GM13977 (cell line): ENCODE data around the gene NYNRIN.
A peak's percentile ranks its signal among the peaks of the same experiment; 100 is the strongest.

ENCODE experiments used
- DNase-seq: peaks from one replicate; pipeline ENCODE4 v3.0.0; 2012; ENCODE audit warnings: low spot score
- in situ Hi-C: fragments of 300-500 bp; cut with MboI; formaldehyde crosslinking; loops from one replicate; pipeline ENCODE4 v1.12.0; 2022; ENCODE audit warnings: low sequenced_read_pairs, low pct_unique_long_range_greater_than_20kb, mixed read lengths, inconsistent platforms; ENCODE audit not compliant: unreplicated experiment
- TF ChIP-seq, protein P1 (sequence below): IDR thresholded peaks from 2 replicates; pipeline ENCODE4 v1.5.1; 2012; ENCODE audit warnings: mild to moderate bottlenecking, control low read depth; ENCODE audit not compliant: insufficient read depth; ENCODE audit errors: extremely low read depth, missing control alignments

Gene NYNRIN

DNA sequence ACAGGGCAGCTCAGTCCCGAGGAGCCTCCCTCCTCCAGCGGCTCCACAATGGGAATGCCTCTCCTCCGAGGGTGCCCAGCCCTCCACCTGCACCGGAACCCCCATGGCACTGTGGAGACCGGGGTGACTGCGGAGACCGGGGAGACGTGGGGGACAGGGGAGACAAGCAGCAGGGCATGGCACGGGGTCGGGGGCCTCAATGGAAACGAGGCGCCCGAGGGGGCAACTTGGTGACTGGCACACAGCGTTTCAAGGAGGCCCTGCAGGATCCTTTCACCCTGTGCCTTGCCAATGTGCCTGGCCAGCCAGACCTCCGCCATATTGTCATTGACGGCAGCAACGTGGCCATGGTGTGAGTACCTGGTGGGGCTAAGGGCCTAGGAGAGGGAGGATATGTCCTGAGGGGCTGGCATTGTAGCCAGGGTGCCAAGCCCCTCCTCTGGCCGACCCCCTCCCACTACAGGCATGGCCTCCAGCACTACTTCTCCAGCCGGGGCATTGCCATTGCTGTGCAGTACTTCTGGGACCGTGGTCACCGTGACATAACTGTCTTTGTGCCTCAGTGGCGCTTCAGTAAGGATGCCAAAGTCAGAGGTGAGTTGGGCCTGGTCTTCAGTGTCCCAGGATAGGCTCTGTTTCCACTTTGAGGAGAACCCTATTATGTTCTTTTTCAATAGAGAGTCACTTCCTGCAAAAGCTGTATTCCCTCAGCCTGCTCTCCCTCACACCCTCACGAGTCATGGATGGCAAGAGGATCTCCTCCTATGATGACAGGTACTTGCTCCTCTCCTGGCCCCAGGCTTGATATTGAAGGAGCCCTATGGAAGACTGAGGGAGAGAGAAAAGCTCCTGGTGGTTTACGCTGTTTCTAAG is 33.7 kb downstream of the NYNRIN start:
- TF ChIP-seq, protein P1, sequence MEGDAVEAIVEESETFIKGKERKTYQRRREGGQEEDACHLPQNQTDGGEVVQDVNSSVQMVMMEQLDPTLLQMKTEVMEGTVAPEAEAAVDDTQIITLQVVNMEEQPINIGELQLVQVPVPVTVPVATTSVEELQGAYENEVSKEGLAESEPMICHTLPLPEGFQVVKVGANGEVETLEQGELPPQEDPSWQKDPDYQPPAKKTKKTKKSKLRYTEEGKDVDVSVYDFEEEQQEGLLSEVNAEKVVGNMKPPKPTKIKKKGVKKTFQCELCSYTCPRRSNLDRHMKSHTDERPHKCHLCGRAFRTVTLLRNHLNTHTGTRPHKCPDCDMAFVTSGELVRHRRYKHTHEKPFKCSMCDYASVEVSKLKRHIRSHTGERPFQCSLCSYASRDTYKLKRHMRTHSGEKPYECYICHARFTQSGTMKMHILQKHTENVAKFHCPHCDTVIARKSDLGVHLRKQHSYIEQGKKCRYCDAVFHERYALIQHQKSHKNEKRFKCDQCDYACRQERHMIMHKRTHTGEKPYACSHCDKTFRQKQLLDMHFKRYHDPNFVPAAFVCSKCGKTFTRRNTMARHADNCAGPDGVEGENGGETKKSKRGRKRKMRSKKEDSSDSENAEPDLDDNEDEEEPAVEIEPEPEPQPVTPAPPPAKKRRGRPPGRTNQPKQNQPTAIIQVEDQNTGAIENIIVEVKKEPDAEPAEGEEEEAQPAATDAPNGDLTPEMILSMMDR, result no peak
- in situ Hi-C loops, result no loop called here
- DNase-seq, result no peak

DNA sequence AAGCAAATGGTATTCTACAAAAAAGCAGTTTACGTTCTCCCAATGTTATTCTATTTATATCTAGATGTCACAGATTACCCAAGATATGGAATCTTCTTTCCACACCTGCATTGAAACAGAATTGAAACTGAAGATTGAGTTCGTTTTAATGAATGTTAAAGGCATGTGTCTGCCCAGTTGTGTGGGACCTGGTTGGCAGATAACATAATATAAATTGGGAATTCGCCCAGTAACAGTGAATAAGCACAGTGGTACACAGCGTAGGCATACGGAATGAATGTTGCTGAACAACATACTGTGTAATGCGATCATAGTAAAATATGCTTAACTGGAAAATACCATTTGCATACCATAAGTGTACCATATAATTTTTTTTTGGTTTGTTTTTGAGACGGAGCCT is 35.2 kb downstream of the NYNRIN start:
- DNase-seq, result no peak
- in situ Hi-C loops, result no loop called here
- TF ChIP-seq, protein P1, result no peak

DNA sequence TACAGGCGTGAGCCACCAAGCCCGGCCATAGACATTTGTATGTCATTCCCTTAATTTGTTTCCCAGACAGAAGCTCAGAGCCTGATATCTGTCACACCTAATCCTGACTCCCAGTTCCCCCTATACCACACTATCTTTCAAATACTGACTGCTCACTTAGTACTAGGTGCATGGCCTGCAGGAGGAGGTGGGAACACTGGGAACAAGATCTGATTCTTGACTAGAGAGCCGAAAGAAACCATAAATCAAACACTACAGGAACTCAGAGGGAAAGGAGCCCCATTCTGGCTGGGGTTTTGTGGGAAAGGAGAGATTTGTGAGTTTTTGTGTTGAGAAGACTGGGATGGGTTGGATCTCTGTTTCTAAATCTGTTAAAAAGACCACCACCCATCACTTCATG is 35.9 kb downstream of the NYNRIN start:
- in situ Hi-C loops, result loop anchor here (5.0 kb wide), 1 partner anchor 102 kb away; no protein-coding TSS in a partner anchor
- no peak for DNase-seq
- TF ChIP-seq, protein P1, result no peak

DNA sequence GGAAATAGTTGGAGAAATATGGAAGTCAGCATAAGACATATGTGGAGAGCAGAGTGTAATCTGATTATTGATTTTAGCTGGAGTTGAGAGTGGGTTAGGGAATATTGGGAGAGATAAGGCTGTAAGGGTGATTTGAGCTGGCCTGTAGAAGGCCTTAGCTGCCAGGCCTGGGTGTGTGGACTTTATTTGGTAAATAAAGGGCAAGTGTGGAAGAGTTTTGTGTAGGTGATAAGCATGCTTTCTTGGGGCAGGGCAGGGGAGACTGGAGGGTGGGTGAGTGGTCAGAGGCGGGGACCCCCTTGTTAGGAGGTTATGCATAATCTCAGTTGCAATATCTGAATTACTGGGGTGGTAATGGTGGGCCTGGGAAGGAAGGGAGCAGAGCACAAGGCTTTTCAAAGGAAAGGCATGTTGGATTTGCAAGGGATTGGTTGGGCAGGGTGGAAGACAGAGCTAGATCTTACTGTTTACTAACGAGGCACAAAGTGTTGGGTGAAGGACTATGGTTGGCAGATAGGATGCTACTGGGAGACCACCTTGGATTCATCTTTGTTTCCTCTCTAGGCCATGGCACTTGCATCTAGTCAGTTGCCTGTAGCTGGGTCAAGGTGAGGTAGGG is 36.5 kb downstream of the NYNRIN start:
- in situ Hi-C loops, result loop anchor here (5.0 kb wide), 1 partner anchor 103 kb away; no protein-coding TSS in a partner anchor
- TF ChIP-seq, protein P1, result no peak
- peak; percentile 4 for DNase-seq

DNA sequence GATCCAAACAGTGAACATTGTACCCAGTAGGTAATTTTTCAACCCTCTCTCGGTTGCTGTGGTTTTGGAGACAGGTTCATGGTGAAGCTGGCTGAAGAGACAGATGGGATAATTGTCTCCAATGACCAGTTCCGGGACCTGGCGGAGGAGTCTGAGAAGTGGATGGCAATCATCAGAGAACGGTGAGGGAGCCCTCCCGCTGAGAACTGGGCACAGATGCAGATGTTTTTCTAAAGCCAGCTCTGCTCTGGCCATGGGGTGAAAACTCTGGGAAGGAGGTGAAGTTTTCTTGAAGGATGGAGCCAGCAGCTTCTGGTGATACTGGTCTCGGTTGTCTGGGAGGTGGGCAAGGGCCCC is 37.2 kb downstream of the NYNRIN start:
- DNase-seq, result no peak
- TF ChIP-seq, protein P1, result no peak
- in situ Hi-C loops, result loop anchor here (5.0 kb wide), 1 partner anchor 104 kb away; no protein-coding TSS in a partner anchor

DNA sequence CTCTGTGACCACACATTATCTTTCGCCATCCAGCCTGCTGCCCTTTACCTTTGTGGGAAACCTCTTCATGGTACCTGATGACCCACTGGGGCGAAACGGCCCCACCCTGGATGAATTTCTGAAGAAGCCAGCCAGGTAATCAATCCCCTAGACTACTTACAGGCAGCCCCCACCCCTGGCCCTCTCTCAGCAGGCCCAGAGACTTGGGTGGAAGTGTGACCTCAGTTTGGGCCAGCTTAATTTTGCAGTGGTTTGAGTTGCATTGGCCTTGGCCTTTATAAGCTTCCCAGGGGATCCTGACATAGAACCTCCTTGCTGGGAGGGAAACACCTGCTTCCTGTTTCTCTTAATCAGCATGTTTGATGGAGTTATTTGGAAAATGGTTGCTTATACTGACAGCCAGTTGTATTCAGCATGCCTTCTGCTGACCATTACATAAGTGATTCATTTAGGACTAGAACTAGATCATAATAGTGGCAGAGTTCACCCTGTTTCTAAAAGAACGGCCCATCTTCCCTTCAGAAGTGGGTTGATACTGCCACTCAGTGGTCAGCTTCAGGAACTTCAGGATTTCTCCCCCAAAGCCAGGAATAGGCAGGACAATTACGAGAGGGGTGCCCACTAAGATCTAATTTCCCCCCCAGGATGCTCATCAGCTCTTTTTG is 37.7 kb downstream of the NYNRIN start:
- TF ChIP-seq, protein P1, result peak; percentile 75
- peak; percentile 76 for DNase-seq
- in situ Hi-C loops, result loop anchor here (5.0 kb wide), 1 partner anchor 104 kb away; no protein-coding TSS in a partner anchor
